GM19043 (cell line): Measurements from ENCODE around the gene POC5.
"Not testable (repeated sequence)": the region's sequence is repeated elsewhere in the genome, so short reads cannot be mapped to it uniquely, and the experiment has no call there.

Experiments used
- ATAC-seq: cut with Tn5 transposase; IDR thresholded peaks from one replicate; pipeline ENCODE4 v1.9.1; 2021; ENCODE audit warnings: low read depth; ENCODE audit not compliant: unreplicated experiment

POC5 gene, protein sequence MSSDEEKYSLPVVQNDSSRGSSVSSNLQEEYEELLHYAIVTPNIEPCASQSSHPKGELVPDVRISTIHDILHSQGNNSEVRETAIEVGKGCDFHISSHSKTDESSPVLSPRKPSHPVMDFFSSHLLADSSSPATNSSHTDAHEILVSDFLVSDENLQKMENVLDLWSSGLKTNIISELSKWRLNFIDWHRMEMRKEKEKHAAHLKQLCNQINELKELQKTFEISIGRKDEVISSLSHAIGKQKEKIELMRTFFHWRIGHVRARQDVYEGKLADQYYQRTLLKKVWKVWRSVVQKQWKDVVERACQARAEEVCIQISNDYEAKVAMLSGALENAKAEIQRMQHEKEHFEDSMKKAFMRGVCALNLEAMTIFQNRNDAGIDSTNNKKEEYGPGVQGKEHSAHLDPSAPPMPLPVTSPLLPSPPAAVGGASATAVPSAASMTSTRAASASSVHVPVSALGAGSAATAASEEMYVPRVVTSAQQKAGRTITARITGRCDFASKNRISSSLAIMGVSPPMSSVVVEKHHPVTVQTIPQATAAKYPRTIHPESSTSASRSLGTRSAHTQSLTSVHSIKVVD

DNA sequence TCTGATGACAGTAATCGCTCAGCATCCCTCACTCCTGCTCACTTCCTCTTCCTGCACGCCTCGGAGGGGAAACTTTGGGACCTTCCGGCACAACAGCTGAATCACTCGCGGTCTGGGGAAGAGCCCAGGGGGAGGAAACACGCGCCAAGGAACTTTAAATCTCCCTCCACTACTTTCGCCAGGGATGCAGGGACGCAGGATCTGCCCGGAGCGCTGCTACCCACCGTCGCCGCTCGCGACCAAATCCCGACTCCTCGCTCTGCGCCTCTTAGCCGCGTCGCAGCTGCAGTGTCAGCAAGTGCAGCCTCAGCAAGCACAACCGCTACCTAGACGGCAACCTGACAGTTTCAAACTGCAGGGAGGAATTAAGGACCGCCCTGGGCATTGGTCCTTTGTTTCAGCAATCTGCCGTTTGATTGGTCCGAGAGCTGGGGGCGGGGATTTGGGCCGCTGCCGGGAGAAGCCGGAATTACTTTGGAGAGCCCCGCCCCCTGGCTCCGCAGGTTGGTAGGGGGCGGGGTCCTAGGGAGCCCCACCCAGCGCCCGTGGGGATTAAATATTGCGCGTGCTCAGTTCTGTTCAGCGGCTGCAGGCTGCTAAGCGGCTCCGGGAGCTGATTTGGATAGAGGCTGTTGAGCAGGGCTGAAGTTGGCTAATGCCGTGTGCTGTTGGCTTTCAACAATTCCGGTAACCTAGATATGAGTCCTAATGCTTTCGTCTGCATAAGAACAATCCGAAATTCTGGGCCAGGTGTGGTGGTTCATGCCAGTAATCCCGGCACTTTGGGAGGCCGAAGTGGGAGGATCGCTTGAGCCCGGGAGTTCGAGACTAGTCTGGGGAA lies at the start of gene POC5:
TSS of gene POC5 (minus strand) at position 356 of the 841 bp plus-strand sequence. CDS start 4,500 bp downstream, outside the sequence.
- ATAC-seq = peak; percentile 94

GRCh38 chr5:75758116-75758515 lies 40.9 kb upstream of the POC5 start:
- no peak for ATAC-seq

DNA sequence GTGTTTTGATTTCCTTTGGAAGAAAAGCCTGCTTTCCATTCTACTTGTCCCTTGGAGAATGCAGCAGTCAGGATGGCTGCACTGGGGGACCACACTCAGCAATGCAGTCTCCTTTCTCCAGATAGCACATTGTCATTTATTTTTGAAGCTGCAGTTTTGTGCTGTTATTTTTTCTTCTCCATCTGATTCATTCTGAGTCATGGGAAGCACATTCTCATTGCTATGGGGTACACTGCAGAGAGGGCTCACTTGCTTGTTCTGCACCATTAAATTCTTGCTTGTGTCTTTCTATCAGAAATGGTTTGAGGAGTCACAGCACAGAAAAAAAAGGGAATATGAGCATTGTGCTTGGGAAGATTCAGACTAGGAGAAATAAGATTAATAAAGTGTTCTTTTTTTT lies 39.7 kb upstream of the POC5 start:
- no peak for ATAC-seq

DNA sequence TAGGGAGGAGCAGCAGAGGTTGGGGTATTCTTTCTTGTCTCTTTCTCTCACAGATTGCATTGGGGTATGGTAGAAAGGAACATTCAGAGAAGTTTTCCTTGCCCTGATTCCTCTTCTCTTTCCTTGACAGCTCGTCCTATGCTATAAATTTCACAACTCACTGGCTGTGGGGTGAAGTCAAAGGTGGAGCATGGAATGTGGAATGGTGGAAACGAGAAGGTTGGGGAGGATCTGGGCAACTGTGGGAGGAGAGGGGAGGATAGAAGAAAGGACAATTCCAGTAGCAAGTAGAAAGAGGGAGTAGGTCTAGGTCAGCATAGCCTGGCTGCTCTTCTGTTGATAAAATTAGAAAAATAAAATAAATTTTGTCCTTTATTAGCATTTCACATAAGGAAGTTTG lies 39.0 kb upstream of the POC5 start:
- ATAC-seq = no peak

DNA sequence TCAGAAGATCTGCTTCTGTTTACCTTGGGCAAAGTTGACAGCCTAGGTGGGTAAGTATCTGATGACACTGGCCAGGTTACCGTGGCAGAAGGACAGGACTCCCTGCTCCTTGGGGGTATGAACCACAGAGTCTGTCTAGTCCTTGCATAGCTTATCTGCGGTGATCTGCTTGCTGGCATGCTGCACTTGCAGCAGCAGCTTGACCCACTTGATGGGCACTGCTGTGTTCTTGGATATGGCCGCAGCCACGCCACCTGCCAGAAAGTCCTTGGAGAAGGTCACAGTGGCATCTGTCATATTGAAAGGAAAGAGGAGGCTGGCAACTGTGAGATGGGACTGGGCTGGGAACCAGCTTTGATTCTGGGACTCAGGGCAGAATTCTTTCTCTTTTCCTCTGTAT lies 35.9 kb upstream of the POC5 start:
- ATAC-seq = no peak

- no peak for ATAC-seq
Observed at GRCh38 chr5:75744355-75744754, 27.1 kb upstream of the POC5 start.

DNA sequence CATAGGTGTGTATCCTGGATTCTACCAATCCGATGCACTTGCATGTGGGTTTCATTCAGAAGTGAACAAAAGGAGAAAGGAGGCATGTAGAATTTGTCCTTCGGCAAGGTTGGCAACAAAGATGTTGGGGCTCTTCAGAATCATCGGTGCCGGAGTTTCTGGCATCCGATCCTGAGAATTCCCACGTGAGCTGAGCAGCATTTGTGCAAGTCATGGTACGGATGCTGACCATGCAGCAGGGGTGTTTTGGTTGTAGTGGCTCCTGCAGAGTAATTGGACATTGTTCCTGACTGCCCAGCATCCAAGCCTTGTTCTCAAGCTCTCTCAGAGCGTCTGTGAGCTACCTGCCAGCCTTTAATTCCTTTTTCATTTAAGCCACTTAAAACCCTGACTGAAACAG lies 19.0 kb upstream of the POC5 start:
- no peak for ATAC-seq

GRCh38 chr5:75734913-75735789 lies 17.9 kb upstream of the POC5 start:
- ATAC-seq = no peak

- no peak for ATAC-seq
Observed at GRCh38 chr5:75733767-75734166, 16.5 kb upstream of the POC5 start.

- not testable (repeated sequence) for ATAC-seq
Observed at GRCh38 chr5:75731515-75731914, 14.3 kb upstream of the POC5 start.

- no peak for ATAC-seq
Observed at GRCh38 chr5:75729321-75729720, 12.1 kb upstream of the POC5 start.

- ATAC-seq = no peak
Observed at GRCh38 chr5:75727931-75728330, 10.7 kb upstream of the POC5 start.

DNA sequence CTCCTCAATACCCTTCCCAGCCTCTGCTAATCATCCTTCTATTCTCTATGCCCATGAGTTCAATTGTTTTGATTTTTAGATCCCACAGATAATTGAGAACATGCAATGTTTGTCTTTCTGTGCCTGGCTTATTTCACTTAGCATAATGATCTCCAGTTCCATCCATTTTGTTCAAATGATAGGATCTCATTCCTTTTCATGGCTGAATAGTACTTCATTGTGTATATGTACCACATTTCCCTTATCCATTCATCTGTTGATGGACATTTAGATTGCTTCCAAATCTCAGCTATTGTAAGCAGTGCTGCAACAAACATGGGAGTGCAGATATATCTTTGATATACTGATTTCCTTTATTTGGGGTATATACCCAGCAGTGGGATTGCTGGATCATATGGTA lies 9.0 kb upstream of the POC5 start:
- not testable (repeated sequence) for ATAC-seq

GRCh38 chr5:75723378-75723777 lies 6.1 kb upstream of the POC5 start:
- ATAC-seq = no peak

DNA sequence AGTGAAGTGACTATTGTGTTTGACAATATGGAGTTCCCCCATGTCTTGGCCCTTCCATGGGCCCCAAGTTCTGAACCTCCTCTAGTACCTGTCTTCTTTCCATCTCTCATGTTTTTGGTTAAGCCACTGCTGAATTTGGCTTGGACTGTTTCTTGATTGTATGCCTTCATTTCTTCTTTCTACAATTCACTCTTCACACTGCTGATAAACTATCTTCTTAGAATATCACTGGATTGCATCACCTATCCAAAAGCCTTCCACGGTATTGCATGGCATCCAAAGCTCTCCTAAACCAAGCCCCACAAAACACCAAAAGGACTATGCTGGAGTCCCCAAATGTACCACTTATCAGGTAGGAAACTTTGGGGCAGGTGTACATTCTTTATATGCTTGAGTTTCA lies 4.3 kb upstream of the POC5 start:
- no peak for ATAC-seq

- ATAC-seq = no peak
Observed at GRCh38 chr5:75720882-75721281, 3.6 kb upstream of the POC5 start.

- ATAC-seq = peak; percentile 10
Observed at GRCh38 chr5:75716715-75717081, 539 bp downstream of the POC5 start.

DNA sequence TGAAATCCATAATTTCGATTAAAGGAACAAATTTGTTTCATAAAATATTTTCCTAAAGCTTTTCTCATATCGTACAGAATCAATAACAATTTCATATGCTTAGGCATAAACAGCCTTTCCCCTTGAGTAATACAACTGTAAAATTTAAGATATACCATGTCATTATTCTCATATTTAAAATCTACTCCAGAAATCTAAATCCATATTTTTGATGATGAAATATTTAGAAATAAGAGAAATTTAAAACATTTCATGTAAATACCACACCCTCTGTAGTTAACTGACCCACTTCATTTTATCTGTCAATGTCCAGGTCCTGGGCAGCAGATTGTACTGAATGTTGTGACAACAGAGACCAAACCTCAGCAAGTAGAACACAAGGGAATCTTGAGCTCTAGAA lies 5.1 kb downstream of the POC5 start:
- ATAC-seq = no peak

GRCh38 chr5:75711151-75711550 lies 6.1 kb downstream of the POC5 start:
- no peak for ATAC-seq

DNA sequence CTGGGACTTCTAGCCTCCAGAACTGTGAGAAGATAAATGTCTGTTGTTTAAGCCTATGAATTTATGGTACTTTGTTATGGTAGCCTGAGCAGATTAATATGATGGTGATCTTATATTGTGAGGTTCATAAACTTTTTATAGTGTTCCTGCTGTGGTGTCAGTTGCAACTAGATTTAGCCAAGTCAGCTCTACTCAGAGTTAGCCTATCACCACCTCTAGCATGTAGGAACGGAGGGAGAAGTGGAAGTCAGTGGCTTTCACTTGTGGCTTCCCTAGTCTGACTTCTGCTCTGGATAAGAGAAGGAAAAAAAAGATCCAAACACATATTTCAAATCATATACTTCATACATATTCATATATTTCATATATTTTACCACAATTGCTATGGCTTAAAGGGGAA lies 6.6 kb downstream of the POC5 start:
- ATAC-seq = no peak
